ENCODE measurements around the gene RTN3.

- TF ChIP-seq, protein P1, sequence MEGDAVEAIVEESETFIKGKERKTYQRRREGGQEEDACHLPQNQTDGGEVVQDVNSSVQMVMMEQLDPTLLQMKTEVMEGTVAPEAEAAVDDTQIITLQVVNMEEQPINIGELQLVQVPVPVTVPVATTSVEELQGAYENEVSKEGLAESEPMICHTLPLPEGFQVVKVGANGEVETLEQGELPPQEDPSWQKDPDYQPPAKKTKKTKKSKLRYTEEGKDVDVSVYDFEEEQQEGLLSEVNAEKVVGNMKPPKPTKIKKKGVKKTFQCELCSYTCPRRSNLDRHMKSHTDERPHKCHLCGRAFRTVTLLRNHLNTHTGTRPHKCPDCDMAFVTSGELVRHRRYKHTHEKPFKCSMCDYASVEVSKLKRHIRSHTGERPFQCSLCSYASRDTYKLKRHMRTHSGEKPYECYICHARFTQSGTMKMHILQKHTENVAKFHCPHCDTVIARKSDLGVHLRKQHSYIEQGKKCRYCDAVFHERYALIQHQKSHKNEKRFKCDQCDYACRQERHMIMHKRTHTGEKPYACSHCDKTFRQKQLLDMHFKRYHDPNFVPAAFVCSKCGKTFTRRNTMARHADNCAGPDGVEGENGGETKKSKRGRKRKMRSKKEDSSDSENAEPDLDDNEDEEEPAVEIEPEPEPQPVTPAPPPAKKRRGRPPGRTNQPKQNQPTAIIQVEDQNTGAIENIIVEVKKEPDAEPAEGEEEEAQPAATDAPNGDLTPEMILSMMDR (IDR thresholded peaks at IDR 0.05; ENCODE audit: borderline replicate concordance, extremely low read depth, low read length, poor library complexity, severe bottlenecking): no peak
- no peak for TF ChIP-seq EZH2 (IDR thresholded peaks at IDR 0.05; ENCODE audit: borderline replicate concordance, low read depth, low read length, severe bottlenecking)
These were observed 39.3 kb downstream of the RTN3 start for GRCh38 chr11:63720611-63721010.
